K562 (cell line): Measurements from ENCODE around the gene FAM43B. TPM values are rescaled to one million over a fixed set of nuclear protein-coding genes. Genes with fewer than 3 reads are reported as not detected.

Source experiments
- ATAC-seq: fragments of 200-7000 bp; cut with Tn5 transposase; 3 replicates; pipeline ENCODE4 v1.9.1; 2020; ENCODE audit warnings: moderate library complexity
- BruUV-seq: library from RNA; stranded (reverse); fragments of 400-500 nt; replicated peaks from 2 replicates; lab custom pipeline; 2021; lab: Mats Ljungman, UMichigan
- CTCF ChIA-PET: fragments of 300-600 bp; formaldehyde crosslinking; extraction: SDS; loops from one replicate; lab custom pipeline; 2021; ENCODE audit warnings: low intra/inter-chr PET ratio; lab: Yijun Ruan, JAX
- POLR2A ChIA-PET: fragments of 300-600, 350-650 bp; sonication (Branson Sonifier 250); formaldehyde crosslinking; extraction: SDS; loops from one replicate; lab custom pipeline; 2021; ENCODE audit warnings: antibody characterized with exemption, inconsistent platforms; lab: Yijun Ruan, JAX
- DNase-seq, 4 experiments: peaks; one replicate each; pipeline versions ENCODE4 v3.0.0 to v3.0.0-alpha.2; 2011 to 2018; ENCODE audit warnings: low spot score in 3 of 4, mixed read lengths in 3 of 4; ENCODE audit errors: extremely low read depth in 1 of 4
- FAIRE-seq: peaks from 2 replicates; lab custom pipeline; 2011; peaks lifted over from hg19 to GRCh38; lab: Jason Lieb, UNC
- H2AFZ ChIP-seq: 2 replicates; pipeline ENCODE4 v1.6.0; 2011; ENCODE audit warnings: low read depth, low read length, control low read depth, inconsistent platforms
- H3K27ac ChIP-seq: fragments of 200-600 bp; 3 replicates; pipeline ENCODE4 v1.8.0; 2011; ENCODE audit warnings: low read depth, mild to moderate bottlenecking, control low read depth, inconsistent platforms, low read length, moderate library complexity, mixed read lengths; ENCODE audit errors: extremely low read depth
- H3K27me3 ChIP-seq, 2 experiments: fragments of 300-600 bp in 1 of 2; 2 replicates in 1 of 2; 3 replicates in 1 of 2; pipeline versions ENCODE4 v1.6.0 to v1.8.0; 2011; ENCODE audit warnings: inconsistent platforms in 2 of 2, low read length in 2 of 2, mild to moderate bottlenecking in 1 of 2, mixed read lengths in 1 of 2, moderate library complexity in 1 of 2; ENCODE audit not compliant: control insufficient read depth in 2 of 2, insufficient read depth in 2 of 2
- H3K36me3 ChIP-seq: fragments of 300-600 bp; 3 replicates; pipeline ENCODE4 v1.8.0; 2011; ENCODE audit warnings: mild to moderate bottlenecking, low read length, inconsistent platforms; ENCODE audit not compliant: control insufficient read depth, insufficient read depth
- H3K4me1 ChIP-seq, 2 experiments: fragments of 200-600 bp in 1 of 2; replicated peaks in 1 of 2; 2 replicates in 1 of 2; 3 replicates in 1 of 2; pipeline versions ENCODE4 v1.5.1 to v1.8.0; 2011; ENCODE audit warnings: inconsistent platforms in 2 of 2, low read length in 2 of 2, mild to moderate bottlenecking in 1 of 2, mixed read lengths in 1 of 2, moderate library complexity in 1 of 2; ENCODE audit not compliant: control insufficient read depth in 2 of 2, insufficient read depth in 2 of 2
- H3K4me2 ChIP-seq: 2 replicates; pipeline ENCODE4 v1.6.1; 2011; ENCODE audit warnings: low read length, control low read depth, inconsistent platforms, mixed read lengths; ENCODE audit not compliant: insufficient read depth
- H3K4me3 ChIP-seq: fragments of 200-600 bp; sonication (generic), shearing (Covaris generic); 2 replicates; pipeline ENCODE4 v1.5.1; 2016; ENCODE audit warnings: control low read depth, inconsistent platforms
- H3K79me2 ChIP-seq: fragments of 200-600 bp; 3 replicates; pipeline ENCODE4 v1.8.0; 2011; ENCODE audit warnings: low read length, inconsistent platforms; ENCODE audit not compliant: control insufficient read depth, insufficient read depth
- H3K9ac ChIP-seq, 2 experiments: 2 replicates each; pipeline versions ENCODE4 v1.6.0 to v1.6.1; 2011; ENCODE audit warnings: low read depth in 2 of 2, low read length in 2 of 2, control low read depth in 1 of 2, inconsistent platforms in 1 of 2, mild to moderate bottlenecking in 1 of 2, mixed read lengths in 1 of 2; ENCODE audit not compliant: insufficient read depth in 1 of 2
- H3K9me1 ChIP-seq: one replicate; pipeline ENCODE4 v1.6.0; 2011; ENCODE audit warnings: inconsistent platforms, mild to moderate bottlenecking, low read length, moderate library complexity; ENCODE audit not compliant: control insufficient read depth, insufficient read depth
- H3K9me3 ChIP-seq: replicated peaks from 2 replicates; pipeline ENCODE4 v1.5.1; 2011; ENCODE audit warnings: low read depth, low read length, inconsistent platforms; ENCODE audit not compliant: control insufficient read depth, insufficient read depth
- H4K20me1 ChIP-seq: replicated peaks from 2 replicates; pipeline ENCODE4 v1.6.1; 2011; ENCODE audit warnings: low read length, inconsistent platforms, mixed read lengths; ENCODE audit not compliant: control insufficient read depth, insufficient read depth
- COPS2 ChIP-seq: fragments of 450-650 bp; conservative IDR thresholded peaks from 2 replicates; pipeline ENCODE4 v1.6.1; 2016; ENCODE audit warnings: mild to moderate bottlenecking, moderate library complexity
- CREB1 ChIP-seq, 2 experiments: sonication (generic) in 1 of 2; formaldehyde crosslinking in 1 of 2; IDR thresholded peaks; 2 replicates each; pipeline versions ENCODE4 v1.6.1 to v1.8.0; 2012 to 2022; ENCODE audit warnings: inconsistent platforms in 1 of 2, mild to moderate bottlenecking in 1 of 2, missing genetic modification reagents in 1 of 2, moderate library complexity in 1 of 2
- CXXC5 ChIP-seq: fragments of 250-450 bp; sonication (Bioruptor Pico); IDR thresholded peaks from 2 replicates; pipeline ENCODE4 v1.8.0; 2022; ENCODE audit warnings: inconsistent platforms, mild to moderate bottlenecking, moderate library complexity
- E4F1 ChIP-seq: fragments of 250-450 bp; sonication (Bioruptor Pico); IDR thresholded peaks from 2 replicates; pipeline ENCODE4 v1.5.0; 2021; ENCODE audit warnings: mild to moderate bottlenecking, borderline replicate concordance
- ELK1 ChIP-seq: sonication (generic); formaldehyde crosslinking; IDR thresholded peaks from 2 replicates; pipeline ENCODE4 v1.8.1; 2022; ENCODE audit warnings: missing genetic modification reagents
- GTF2B ChIP-seq: IDR thresholded peaks from 2 replicates; pipeline ENCODE4 v1.6.1; 2011; ENCODE audit not compliant: insufficient read length; ENCODE audit errors: extremely low read depth
- HDAC6 ChIP-seq: IDR thresholded peaks from 2 replicates; pipeline ENCODE4 v1.6.1; 2012; ENCODE audit warnings: low read depth, mild to moderate bottlenecking, control low read depth, inconsistent platforms, low read length, moderate library complexity
- KLF10 ChIP-seq: fragments of 250-450 bp; sonication (Bioruptor Pico); IDR thresholded peaks from 2 replicates; pipeline ENCODE4 v1.6.1; 2021; ENCODE audit warnings: matching md5 sums
- MITF ChIP-seq: IDR thresholded peaks from 2 replicates; pipeline ENCODE4 v1.6.1; 2014; ENCODE audit warnings: antibody characterized with exemption
- POLR3A ChIP-seq: IDR thresholded peaks from 2 replicates; pipeline ENCODE4 v1.6.1; 2011; ENCODE audit warnings: borderline replicate concordance, mild to moderate bottlenecking, moderate library complexity; ENCODE audit not compliant: insufficient read length, insufficient read depth; ENCODE audit errors: extremely low read depth
- PPARD ChIP-seq: fragments of 250-450 bp; sonication (Bioruptor Pico); IDR thresholded peaks from 2 replicates; pipeline ENCODE4 v1.8.0; 2022; ENCODE audit warnings: inconsistent platforms, mild to moderate bottlenecking, moderate library complexity
- RBM34 ChIP-seq: fragments of 200-400 bp; formaldehyde crosslinking; IDR thresholded peaks from 2 replicates; pipeline ENCODE4 v1.6.1; 2018; ENCODE audit warnings: low read length, borderline replicate concordance; ENCODE audit not compliant: insufficient read depth
- THRAP3 ChIP-seq: fragments of 450-650 bp; IDR thresholded peaks from 2 replicates; pipeline ENCODE4 v1.6.1; 2016; ENCODE audit warnings: mild to moderate bottlenecking, inconsistent platforms, borderline replicate concordance
- ZNF436 ChIP-seq: fragments of 250-450, 450-650 bp; sonication (Bioruptor Pico); formaldehyde crosslinking; IDR thresholded peaks from 2 replicates; pipeline ENCODE4 v1.7.0; 2020; ENCODE audit warnings: mild to moderate bottlenecking
- ZNF707 ChIP-seq: fragments of 250-450 bp; sonication (Bioruptor Pico); conservative IDR thresholded peaks from 2 replicates; pipeline ENCODE4 v1.8.0; 2022; ENCODE audit warnings: inconsistent platforms, mild to moderate bottlenecking, moderate library complexity
- ZNF766 ChIP-seq: fragments of 200-800 bp; sonication (Bioruptor generic); conservative IDR thresholded peaks from 2 replicates; pipeline ENCODE4 v1.6.1; 2016; ENCODE audit warnings: missing genetic modification characterization, missing compliant biosample characterization
- WGBS: fragments of 100-300 bp; shearing (Covaris generic); methylation state at CpG from one replicate; pipeline ENCODE4 v1.1.6; 2016; ENCODE audit warnings: low coverage, mixed read lengths; ENCODE audit not compliant: insufficient coverage; ENCODE audit errors: missing lambda C conversion rate; 5-methylcytosine and 5-hydroxymethylcytosine counted together
- in situ Hi-C: fragments of 300-500 bp; cut with MboI; formaldehyde crosslinking; loops from 4 replicates; pipeline ENCODE4 v1.15.0; 2018; ENCODE audit warnings: inconsistent platforms, mixed read lengths
- intact Hi-C: fragments of 100-400 bp; cut with micrococcal nuclease; formaldehyde crosslinking; loops from 2 replicates; pipeline ENCODE4 v1.14.2; 2022
- polyA plus RNA-seq, 8 experiments: library from polyadenylated mRNA; depleted of rRNA in 4 of 8; stranded (reverse) in 5 of 8; unstranded in 3 of 8; fragments of >200 nt; fragmentation: Nextera tagmentation in 2 of 8; fragmentation: Illumina TruSeq in 1 of 8; extraction: Ambion mirVana in 2 of 8; extraction: Trizol in 1 of 8; gene quantifications; 2 replicates each; pipeline versions ENCODE4 v1.2.1 to v1.2.3, GENCODE V29; 2011 to 2014; ENCODE audit warnings: inconsistent platforms in 1 of 8, missing spikeins in 1 of 8
- total RNA-seq, 7 experiments: library from RNA; depleted of rRNA in 6 of 7; stranded (reverse); fragments of >200 nt in 6 of 7; fragmentation: Illumina TruSeq in 2 of 7; extraction: Trizol in 2 of 7; gene quantifications; 2 replicates each; pipeline versions ENCODE4 v1.2.1 to v1.2.3, GENCODE V29; 2011 to 2021; ENCODE audit warnings: low replicate concordance in 1 of 7

Gene FAM43B
- total and polyA plus RNA-seq, 9 of the 15 experiments (the other 6 are each of a cell fraction or from before 2014, with no cell fraction given): not detected

- peaks cover under 1 to 7% of the 10 kb centered on the region in 2 experiments; a peak in 3 of 5 replicates for H3K27me3 ChIP-seq
- no peaks in the 10 kb centered on the region for H3K9me1 ChIP-seq
- peak overlapping the region; percentile 58 for H2AFZ ChIP-seq
- intact Hi-C loops: no loop called here
- H3K4me3 ChIP-seq: no peak overlapping the region
- H3K79me2 ChIP-seq: no peaks in the 10 kb centered on the region
- no peak overlapping the region for H3K9ac ChIP-seq
- no TSS peak for BruUV-seq
- POLR2A ChIA-PET: interaction anchor here (1.1 kb wide), 1 partner anchor 8 kb away, joined by 4 read pairs; no protein-coding TSS in a partner anchor
- DNase-seq: peak; percentile 42 to 70 (median 55)
- no peak overlapping the region for H3K4me2 ChIP-seq
- H3K4me1 ChIP-seq: no peaks in the 10 kb centered on the region
- WGBS: 21% methylated on average over 5 of the region's 5 CpGs
- FAIRE-seq: no peak
- CTCF ChIA-PET: no interaction called here
- H3K9me3 ChIP-seq: no peaks in the 10 kb centered on the region
- no peaks in the 10 kb centered on the region for H4K20me1 ChIP-seq
- H3K27ac ChIP-seq: no peak overlapping the region
- ATAC-seq: peak; percentile 55; the same call in 2 of the 3 replicates
- H3K36me3 ChIP-seq: no peaks in the 10 kb centered on the region
- in situ Hi-C loops: no loop called here
- TF ChIP-seq ZNF766 (CRISPR knock-in tag): no peak
- no peak for TF ChIP-seq HDAC6
- no peak for TF ChIP-seq CREB1 (IDR thresholded peaks at IDR 0.05)
- TF ChIP-seq CREB1 (CRISPR knock-in tag; IDR thresholded peaks at IDR 0.05): no peak
- TF ChIP-seq ZNF707 (CRISPR knock-in tag): no peak
- no peak for TF ChIP-seq KLF10 (CRISPR knock-in tag)
- 0 out of 2 replicates have a peak, but pooled peaks have one; percentile 17 for TF ChIP-seq CXXC5 (CRISPR knock-in tag)
- TF ChIP-seq PPARD (CRISPR knock-in tag): no peak
- TF ChIP-seq MITF: no peak
- no peak for TF ChIP-seq RBM34
- TF ChIP-seq COPS2: no peak
- TF ChIP-seq THRAP3: no peak
- no peak for TF ChIP-seq GTF2B
- no peak for TF ChIP-seq ELK1
- TF ChIP-seq E4F1 (CRISPR knock-in tag): no peak
- no peak for TF ChIP-seq POLR3A
- TF ChIP-seq ZNF436 (CRISPR knock-in tag): no peak
Observed at GRCh38 chr1:20601129-20601825, 48.9 kb downstream of the FAM43B start.
